HK-2 (cell line): Measurements from ENCODE around the gene TRAF3.

Experiments
- DNase-seq: peaks from one replicate; pipeline ENCODE4 v3.0.0-alpha.2; 2018; ENCODE audit not compliant: unreplicated experiment

TRAF3 gene

GRCh38 chr14:102777711-102778337, 575 bp downstream of the TRAF3 start:
- no peak for DNase-seq

GRCh38 chr14:102778338-102779083, 1.3 kb downstream of the TRAF3 start:
- no peak for DNase-seq

- DNase-seq: no peak
Measured at GRCh38 chr14:102779084-102779462, 1.8 kb downstream of the TRAF3 start.

GRCh38 chr14:102779574-102780315, 2.5 kb downstream of the TRAF3 start:
- DNase-seq: no peak

- DNase-seq: no peak
Measured at GRCh38 chr14:102781063-102781462, 3.8 kb downstream of the TRAF3 start.

- DNase-seq: no peak
Measured at GRCh38 chr14:102782974-102783373, 5.7 kb downstream of the TRAF3 start.

GRCh38 chr14:102784892-102785594, 7.8 kb downstream of the TRAF3 start:
- DNase-seq: no peak

GRCh38 chr14:102785595-102785963, 8.3 kb downstream of the TRAF3 start:
- DNase-seq: no peak

- DNase-seq: no peak
Measured at GRCh38 chr14:102786768-102787167, 9.5 kb downstream of the TRAF3 start.

GRCh38 chr14:102789349-102789748, 12.1 kb downstream of the TRAF3 start:
- no peak for DNase-seq

GRCh38 chr14:102793531-102794328, 16.5 kb downstream of the TRAF3 start:
- no peak for DNase-seq

GRCh38 chr14:102795060-102795925, 18.0 kb downstream of the TRAF3 start:
- no peak for DNase-seq

- DNase-seq: no peak
Measured at GRCh38 chr14:102796661-102797190, 19.5 kb downstream of the TRAF3 start.

GRCh38 chr14:102798926-102799325, 21.7 kb downstream of the TRAF3 start:
- no peak for DNase-seq

- peak; percentile 43 for DNase-seq
Measured at GRCh38 chr14:102799684-102800562, 22.7 kb downstream of the TRAF3 start.

- no peak for DNase-seq
Measured at GRCh38 chr14:102802834-102803523, 25.7 kb downstream of the TRAF3 start.

- DNase-seq: no peak
Measured at GRCh38 chr14:102804858-102805257, 27.6 kb downstream of the TRAF3 start.

GRCh38 chr14:102805371-102805891, 28.2 kb downstream of the TRAF3 start:
- DNase-seq: peak; percentile 79
